SHP77 (cell line): ENCODE measurements around the gene IRX1.

Experiments
- DNase-seq, 2 experiments: peaks; one replicate each; lab custom pipeline; 2025; lab: John Stamatoyannopoulos, UW

IRX1 gene

DNA sequence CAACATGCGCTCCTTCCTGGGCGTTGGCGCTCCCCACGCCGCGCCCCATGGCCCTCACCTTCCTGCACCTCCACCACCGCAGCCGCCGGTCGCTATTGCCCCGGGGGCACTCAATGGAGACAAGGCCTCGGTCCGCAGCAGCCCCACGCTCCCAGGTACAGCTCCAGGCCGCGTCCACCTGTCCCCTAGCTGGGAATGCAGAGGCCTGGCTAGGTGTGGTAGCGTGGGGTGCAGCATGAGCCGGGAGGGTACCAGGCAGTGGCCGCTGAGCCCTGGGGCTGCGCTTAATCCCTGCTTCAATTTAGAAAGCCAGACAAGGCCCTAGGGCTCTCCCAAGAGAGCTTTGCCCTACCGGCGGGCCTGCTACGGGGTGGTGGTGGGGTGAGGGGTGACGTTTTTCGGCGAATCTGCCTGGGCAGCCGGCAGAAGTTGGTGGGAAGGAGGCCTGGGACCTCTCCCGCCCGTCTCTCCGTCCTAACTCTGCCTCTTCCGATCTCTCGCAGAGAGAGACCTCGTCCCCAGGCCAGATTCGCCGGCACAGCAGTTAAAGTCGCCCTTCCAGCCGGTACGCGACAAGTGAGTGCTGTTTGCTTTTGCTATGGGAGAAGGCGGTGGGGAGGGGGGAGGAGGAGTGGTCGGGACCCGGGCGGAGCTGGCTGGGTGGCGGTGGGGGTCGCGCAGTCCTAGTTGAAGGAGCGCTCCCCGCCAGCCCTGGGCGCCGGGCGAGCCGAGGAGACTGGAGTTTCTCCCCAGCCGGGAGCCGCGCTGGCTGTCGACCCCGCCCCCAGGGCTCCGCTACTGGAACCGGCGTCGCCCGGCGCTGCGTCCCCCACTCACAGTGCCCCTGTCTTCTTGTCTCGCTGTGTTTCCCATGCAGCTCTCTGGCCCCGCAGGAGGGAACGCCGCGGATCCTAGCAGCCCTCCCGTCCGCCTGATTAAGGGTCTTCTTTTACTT is 4.8 kb downstream of the IRX1 start:
- no peak for DNase-seq

GRCh38 chr5:3601061-3601710 is 5.6 kb downstream of the IRX1 start:
- DNase-seq, result no peak

DNA sequence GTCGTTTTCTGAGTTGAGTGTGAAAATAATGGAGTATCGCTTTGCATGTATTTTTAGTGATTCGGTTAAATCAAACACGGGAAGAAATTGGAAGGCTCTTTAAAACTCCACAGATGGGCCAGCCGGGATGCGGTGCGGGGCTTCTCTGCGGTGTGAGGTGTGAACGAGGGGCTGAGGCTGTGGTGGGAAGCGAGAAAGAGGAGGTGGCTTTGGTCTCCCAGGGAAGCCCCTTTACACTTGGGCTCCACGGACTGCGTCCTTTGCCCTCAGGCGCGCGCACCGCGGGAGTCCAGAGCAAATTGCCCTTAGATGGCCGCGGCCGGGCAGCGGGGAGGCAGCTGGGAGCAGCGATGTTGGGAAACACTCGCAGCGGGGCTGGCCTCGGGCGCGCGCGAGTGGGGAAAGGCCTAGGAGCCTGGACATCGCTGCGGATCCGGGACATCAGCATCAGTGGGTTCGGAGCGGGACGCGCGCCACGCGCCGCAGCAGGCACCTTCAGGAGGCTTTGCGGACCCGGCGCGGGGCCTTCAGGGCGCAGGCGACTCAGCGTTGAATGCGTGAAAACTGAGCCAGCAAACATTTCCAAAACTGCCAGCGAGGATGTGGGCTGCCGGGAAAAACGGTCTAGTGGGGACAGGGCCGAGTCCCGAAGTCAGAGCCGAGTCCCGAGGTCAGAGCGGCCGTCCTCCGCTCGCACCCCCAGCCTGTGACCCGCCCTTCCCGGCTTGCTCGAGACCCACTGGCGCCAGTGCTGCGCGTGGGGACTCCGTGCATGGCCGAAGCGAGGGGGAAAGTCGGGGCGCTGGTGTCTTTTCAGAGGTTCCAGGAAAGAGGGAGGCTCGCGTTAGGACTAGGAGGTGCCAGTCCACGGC is 6.5 kb downstream of the IRX1 start:
- DNase-seq, result no peak

DNA sequence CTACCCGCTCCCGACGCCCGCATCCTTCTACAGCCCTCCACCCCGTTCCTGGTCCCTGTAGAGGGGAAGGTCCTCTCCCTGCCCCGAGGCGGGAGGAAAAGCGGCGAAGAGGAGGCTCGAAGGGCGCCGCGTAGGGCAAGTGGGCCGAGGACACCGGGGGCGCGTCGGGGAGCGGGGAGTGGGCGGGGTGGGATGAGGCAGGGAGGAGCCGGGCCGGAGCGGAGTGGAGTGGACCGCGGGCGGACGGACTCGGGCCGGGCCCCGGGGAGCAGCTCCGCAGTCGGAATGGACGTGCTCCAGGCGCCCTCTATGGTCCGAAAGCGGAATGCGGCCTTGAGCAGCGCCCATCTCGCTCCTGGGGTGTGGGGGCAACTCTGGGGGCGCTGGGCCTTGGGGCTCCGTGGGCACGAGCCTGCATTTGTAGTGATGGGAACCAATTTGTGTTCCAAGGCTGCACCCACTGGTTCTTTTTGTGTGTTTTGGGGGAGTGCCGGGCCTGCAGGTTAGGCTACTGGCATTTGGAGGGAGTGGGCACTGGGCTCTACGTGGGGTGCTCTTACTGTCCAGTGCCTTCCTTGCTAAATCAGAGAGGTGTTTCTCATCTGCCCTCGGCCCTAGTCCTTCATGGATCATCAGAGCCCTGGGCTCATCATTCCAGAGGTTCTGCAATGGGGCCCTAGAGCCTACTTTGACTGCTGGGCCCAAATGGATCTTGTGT is 7.3 kb downstream of the IRX1 start:
- DNase-seq, result no peak

GRCh38 chr5:3604501-3604900 is 8.9 kb downstream of the IRX1 start:
- no peak for DNase-seq

DNA sequence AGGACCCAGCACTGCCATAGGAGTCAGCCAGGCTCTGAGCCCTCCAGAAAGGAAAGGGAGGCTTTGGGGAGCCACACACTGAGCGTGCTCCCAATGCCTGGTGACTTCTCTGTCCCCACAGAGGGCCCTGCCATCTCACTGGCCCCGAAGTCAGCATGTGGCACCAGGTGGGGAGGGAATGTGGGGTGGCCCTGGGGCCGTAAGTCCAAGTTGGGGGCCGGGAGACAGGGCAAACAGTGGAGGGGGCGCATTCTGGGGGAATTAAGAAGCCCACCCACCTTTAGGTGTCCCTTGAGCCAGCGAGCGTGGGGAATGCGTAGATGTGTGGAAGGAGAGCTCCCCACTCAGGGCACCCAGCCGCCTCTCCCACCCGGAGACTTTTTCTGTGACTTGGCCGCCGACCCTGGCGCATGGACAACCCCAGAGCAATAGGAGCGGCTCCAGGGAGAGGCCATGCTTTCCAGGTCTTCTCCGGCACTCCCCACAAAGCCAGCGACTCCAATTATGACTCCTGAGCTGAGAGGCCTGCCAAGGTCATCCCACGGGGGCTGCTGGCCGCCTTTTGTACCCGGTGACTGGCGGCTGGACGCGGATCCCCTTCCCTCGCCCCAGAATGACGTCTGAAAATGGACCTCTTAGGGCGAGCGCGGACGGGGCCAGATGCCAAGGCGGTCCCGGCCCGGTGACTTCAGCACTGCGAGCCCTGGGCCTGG is 9.8 kb downstream of the IRX1 start:
- no peak for DNase-seq

- no peak for DNase-seq
These were observed 10.6 kb downstream of the IRX1 start for GRCh38 chr5:3606121-3606831.

GRCh38 chr5:3607541-3608181 is 12.0 kb downstream of the IRX1 start:
- DNase-seq, result no peak

GRCh38 chr5:3609120-3609681 is 13.6 kb downstream of the IRX1 start:
- DNase-seq, result no peak

- no peak for DNase-seq
These were observed 17.0 kb downstream of the IRX1 start for GRCh38 chr5:3612591-3613042.

- DNase-seq, result no peak
These were observed 18.1 kb downstream of the IRX1 start for GRCh38 chr5:3613726-3614125.

- no peak for DNase-seq
These were observed 19.6 kb downstream of the IRX1 start for GRCh38 chr5:3615217-3615616.

DNA sequence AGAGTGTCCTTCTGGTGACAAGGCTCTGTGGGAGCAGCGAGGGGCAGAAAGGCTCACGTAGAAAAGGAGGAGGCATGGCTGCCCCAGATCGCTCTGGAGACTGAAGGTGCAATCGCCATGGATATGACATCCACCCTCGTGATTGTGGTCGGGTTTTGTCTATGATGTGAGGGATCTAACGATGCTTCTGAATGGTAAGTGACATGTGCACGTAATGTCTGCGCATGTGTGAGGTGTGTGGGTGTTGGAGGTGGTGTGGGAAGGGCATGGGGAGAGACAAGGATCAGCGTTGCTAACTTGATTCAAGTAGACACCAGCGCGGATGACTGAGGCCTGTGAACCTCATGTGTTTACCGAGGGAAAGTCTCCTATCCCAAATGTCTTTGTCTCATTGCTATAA is 20.2 kb downstream of the IRX1 start:
- no peak for DNase-seq

DNA sequence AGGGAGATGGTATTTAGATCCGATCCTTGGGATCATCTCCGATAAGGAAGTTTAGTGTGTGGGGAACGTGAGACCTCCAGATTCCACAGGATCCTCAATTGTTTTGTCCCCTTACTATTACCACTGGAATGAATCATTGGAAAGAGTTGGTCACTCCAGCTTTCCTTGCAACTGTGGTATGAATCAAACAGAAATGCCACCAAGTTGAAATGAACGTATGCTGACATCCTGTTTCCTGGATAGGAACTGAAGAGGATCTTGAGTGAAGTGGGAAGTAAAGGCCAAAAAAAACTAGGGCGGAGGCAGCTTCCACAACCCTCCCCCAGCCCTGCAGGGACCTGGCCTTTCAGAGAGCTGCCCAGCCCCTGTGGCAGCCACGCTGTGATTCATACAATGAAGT is 23.9 kb downstream of the IRX1 start:
- DNase-seq, result no peak

- no peak for DNase-seq
These were observed 27.3 kb downstream of the IRX1 start for GRCh38 chr5:3622961-3623360.

GRCh38 chr5:3625626-3626025 is 30.0 kb downstream of the IRX1 start:
- DNase-seq, result no peak

DNA sequence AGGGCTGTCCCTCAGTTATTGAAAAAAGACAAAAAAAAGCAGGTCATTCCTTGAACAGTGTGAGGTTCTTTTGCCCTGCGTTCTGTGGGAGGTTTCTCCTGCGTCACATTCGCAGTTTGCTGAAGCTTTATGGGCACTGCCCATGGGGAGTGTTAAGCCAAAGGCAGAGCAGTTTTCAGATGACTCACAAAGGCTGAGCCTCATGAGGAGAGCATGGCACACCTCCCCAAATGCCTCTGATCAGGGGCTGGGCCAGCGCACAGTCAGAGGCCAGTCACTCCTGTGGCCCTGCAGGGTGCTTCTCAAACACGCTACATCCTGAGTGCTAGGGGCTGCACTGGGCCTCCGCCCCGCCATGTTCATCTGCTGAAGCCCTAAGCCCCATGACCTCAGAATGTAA is 38.4 kb downstream of the IRX1 start:
- DNase-seq, result no peak

DNA sequence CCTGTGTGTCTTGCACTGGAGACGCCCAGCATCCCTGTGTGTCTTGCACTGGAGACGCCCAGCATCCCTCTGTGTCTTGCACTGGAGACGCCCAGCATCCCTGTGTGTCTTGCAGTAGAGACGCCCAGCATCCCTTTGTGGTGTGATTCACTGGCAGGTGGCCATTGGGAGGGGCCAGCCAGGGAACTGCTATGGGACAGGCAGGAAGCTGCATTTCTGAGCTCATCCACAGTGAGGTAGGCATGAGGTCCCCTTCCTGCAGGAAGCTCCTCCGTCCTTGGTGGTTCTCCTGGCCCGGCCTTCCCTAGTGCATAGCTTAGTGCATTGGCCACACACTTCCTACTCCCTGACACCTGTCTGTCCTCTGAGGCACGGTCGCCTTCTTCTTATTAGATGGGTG is 43.5 kb downstream of the IRX1 start:
- no peak for DNase-seq

GRCh38 chr5:3642231-3642630 is 46.6 kb downstream of the IRX1 start:
- DNase-seq, result no peak

- no peak for DNase-seq
These were observed 54.7 kb downstream of the IRX1 start for GRCh38 chr5:3650320-3650719.
